Hypothalamus (tissue), 51 donors: ENCODE measurements around the gene ZNRF1.
"Not testable (repeated sequence)": the region's sequence is repeated elsewhere in the genome, so short reads cannot be mapped to it uniquely, and the experiment has no call there.

Experiments used
- DNase-seq, 51 donors: peaks; one replicate each; lab custom pipeline; 2025; lab: John Stamatoyannopoulos, UW

The ZNRF1 gene

DNA sequence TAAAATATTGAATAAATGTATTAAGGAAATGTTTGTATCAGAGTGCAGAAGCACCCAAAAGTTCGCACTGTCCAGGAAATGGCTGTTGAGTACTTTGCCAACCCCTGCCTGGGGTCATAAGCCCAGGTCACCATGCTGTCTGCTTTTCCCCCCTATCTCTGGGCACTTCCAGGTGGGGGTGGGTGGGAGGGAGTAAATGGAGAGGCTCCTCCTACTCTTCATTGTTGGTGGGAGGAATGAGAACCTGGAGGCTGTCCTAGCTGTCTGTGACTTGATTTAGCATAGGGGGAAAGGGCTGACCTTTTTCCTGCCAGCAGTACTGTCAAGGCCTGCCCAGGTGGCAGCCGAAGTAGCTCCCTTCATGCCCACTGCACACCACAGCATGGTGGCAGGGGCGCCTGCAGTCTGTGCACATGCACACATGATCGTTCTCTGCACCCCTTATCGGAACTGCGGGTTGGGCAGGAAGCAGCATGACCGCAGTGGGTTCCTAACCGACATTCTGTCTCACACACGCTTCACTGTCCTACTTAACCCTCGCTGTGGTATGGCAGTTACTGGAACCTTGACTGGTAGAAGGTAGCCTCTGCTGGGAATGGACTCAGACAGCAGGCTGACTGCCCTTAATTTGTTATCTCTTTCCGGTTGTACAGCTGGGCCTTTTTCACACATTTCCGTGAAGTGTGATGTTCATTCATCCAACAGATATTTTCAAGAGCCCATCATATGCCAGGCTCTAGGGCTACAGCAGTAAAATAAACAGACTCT lies 76.3 kb downstream of the ZNRF1 start:
- DNase-seq = no peak

DNA sequence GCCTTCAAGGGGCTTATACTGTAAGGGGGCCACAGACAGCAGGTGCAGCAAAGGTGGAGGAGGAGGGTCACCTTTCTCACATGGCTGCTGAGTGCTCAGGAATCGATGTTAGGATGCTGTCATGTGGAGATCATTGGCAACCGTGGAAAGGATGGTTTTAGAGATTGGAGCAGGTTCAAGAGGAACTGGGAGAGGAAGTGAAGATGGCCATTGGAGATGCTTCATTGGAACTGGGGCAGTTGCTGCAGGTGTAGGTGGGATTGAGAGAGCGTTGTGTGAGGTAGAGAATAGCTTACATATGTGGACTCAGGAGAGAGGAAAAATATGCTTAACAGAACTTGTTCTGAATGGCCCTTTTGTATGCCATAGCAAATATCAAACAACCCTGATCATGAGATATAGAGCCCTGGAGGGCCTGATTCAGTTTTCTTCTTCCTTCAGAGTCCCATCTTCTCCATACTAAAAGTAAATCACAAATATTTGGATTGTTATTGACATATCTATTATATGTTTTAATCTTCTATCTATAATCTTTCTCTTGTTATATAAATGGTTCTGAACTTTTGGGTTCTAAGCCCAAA lies 77.0 kb downstream of the ZNRF1 start:
- no peak for DNase-seq

DNA sequence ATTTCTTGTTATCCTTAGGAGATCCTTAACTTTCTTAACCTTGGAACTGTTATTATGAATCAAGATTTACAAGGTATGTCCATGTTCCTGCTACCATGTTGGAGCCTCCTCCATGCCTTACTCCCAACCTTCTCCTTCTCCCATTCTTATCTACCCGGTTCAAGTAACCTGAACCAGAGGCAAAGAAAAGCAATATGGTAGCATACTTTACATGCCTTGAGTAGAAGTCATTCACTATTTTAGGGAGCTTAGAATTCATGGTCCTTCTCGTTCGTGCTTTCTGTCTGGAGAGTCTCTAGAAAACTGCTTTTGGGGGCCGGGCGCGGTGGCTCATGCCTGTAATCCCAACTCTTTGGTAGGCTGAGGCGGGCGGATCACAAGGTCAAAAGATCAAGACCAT lies 80.1 kb downstream of the ZNRF1 start:
- DNase-seq = no peak

DNA sequence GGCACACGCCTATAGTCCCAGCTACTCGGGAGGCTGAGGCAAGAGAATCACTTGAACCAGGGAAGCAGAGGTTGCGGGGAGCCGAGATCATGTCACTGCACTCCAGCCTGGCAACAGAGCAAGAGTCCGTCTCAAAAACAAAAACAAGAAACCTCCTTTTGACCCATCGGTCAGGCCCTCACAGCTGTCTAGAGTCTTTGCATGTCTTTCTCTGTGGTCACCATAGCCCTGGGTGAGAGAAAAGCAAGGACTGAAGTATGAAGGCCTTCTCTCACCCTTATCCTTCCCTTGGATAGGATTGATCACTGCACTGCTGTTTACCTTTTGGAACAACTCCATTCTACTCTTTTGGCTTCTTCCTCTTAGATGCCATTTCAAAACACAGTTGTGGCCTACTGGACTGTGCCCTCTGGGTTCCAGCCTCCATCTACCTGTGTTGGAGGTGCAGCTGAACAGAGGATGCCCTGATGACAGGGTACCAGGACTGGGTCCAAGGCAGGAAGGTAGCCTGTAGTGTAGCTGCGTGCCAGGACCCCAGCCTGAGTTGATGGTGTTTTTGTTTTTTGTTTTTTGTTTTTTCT lies 80.6 kb downstream of the ZNRF1 start:
- DNase-seq = no peak

DNA sequence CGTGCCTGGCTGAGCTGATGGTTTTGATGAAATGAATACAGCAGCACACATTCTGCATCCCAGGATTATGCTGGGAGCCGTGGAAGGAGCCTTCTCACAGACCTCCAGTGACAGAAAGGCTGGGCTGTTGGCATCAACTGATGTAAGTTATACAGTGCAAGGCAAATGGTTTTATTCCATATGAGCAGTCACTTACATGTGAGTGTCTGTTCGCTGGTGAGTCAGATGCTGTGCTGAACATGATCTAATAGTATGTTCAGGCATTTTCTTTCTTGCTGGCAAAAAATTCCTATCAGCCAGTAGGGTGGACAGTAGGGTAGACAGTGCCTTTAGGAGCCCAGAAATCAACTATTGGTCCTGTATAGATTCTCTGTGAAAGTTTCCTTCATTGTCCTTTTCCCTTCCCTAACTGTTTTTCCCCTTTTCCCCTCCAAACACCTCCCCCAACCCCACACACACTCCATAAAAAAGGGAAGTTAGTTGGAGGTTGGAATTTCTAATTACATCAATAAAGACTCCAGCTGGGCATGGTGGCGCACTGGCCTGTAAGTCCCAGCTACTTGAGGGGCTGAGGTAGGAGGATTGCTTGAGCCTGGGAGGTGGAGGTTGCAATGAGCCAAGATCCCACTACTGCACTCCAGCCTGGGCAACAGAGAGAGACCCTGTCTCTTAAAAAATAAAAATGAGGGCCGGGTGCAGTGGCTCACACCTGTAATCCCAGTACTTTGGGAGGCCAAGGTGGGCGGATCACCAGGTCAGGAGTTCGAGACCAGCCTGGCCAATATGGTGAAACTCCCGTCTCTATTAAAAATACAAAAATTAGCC lies 81.6 kb downstream of the ZNRF1 start:
- no peak for DNase-seq

DNA sequence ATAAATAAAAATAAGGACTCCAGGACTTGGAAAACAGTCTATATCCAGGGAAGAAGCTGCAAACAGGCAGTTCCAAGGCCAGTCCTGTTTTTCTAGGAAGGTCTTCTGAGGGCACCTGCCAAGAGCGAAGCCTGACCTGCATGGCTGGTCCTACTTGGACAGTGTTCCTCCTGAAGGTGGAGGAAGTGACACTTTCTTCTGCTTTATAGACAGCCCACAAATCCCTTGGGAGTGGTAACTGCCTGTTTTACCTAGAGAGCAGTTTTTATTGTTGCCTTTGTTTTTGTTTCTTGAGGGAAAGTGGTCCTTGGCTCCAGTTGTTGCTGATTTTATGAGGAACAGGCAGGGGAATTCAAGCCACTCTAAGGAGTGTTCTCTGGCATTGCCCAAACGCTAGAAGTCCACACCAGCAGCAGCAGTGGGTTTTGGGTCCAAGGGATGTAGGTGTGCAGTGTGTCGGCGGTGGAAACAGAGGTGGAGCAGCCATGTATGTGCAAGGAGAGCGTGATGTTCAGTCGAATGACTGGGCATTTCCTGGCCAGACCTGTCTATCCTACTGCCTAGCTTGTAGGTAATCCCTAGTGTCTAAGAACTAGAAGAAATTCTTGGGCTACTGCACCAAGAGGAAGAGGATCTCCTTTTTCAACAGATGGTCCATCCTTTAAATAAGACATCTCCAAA lies 82.5 kb downstream of the ZNRF1 start:
- no peak for DNase-seq

DNA sequence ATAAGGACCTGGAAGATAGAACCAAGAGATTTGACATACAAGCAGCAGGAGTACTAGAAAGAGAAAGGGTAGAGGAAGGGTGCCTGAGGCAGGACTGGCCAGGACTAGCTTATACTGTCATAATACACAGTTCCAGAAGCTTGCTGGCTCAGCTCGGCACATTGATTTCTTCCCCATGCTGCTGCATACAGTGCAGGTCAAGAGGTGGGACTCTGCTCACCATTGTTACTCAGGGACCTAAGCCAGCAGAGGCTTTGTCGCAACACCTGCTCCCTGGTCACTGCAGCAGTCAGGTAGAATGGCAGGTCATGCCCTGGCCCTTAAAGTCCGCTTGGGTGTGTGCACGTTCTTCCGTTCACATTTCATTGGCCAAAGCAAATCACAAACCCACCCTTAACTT lies 85.0 kb downstream of the ZNRF1 start:
- no peak for DNase-seq

DNA sequence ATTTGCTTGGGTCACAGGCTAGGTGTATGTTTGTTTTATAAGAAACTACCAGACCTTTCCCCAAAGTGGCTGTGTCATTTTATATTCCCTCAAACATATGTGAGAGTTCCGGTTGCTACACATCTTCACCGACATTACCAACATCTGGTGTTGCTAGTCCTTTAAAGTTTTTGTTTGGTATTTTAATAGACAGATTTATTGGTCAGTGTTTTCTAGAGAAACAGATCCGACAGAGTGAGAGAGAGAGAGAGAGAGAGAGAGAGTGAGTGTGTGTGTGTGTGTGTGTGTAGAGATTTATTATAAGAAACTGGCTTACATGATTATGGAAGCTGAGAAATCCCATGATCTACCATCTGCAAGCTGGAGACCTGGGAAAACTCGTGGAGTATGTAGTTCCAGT lies 86.7 kb downstream of the ZNRF1 start:
- DNase-seq = no peak

DNA sequence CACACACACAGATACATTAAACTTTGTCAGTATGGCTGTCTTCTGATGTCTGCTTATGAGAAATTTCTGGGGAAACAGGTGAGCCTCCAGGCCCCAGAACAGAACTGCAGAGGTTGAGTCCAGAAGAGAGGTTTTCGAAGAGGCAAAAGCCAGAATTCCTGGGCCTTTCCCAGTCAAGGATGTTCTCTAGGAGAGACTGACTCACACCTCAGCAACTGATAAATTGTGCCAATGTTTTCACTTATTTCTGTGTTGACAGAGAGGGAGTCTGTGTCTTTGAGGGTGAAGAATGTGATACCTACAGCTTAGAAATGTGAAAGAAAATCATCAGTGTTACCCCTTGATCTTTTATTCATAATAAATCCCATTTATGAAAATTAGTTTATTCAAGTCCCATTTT lies 87.5 kb downstream of the ZNRF1 start:
- no peak for DNase-seq

DNA sequence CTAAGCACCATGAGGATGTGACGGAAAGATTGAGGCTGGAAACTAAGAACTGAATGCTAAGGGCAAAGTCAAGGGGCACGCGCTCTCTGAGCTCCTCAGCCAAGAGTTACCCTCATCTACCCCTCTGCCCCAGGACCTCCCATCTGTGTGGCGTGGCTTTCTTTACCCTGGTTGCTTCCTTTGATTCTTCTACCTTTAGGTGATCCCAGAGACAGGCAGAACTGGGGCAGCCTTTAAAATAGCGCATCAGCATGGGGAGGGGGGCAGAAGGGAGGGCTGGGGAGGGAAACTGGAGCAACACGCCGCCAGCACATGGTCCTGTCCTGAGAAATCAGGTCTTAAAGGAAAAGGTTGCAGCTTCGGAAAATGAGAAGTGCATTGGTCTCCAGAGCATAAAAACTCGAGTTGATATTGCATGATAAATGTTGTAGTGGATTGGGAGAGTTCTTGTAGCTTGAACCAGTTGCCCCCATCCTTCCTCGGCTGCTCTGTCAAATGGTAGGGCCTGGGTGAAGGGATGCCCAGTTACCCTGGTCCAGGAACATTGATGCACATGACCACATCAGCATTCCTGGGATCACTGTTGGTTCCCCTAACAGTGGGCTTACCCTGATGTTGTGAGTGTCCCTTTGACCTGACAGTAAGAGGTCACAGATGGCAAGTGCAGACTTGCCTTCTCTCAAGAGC lies 88.0 kb downstream of the ZNRF1 start:
- no peak for DNase-seq

DNA sequence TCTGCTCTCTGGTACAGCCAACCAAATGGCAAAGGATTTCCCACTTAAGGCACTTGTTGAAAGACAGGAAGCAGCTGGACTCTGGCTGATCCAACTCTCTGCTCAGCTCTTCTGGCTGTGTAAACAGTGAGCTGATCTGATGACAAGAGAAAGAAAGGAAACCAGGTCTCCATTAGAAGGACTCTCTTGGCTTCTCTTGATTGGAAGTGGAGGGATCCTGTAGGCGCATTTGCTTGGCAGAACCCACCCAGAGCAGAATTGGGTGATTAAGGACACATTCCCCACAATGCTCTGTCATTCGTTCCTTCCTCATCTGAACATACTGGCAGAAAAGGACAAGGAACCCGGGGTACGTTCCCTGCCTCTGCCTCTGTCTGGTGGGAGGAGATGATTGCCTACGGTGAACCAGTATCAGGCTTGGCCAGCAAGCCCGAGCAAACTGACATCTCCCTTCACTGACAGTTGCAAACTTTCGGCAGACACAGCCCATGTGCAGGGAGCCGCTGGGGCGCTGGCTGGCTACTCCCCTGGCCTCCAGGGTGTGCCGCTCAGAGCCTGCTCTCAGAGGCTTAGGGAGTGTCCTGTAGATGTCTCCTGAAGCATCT lies 88.7 kb downstream of the ZNRF1 start:
- DNase-seq = no peak

DNA sequence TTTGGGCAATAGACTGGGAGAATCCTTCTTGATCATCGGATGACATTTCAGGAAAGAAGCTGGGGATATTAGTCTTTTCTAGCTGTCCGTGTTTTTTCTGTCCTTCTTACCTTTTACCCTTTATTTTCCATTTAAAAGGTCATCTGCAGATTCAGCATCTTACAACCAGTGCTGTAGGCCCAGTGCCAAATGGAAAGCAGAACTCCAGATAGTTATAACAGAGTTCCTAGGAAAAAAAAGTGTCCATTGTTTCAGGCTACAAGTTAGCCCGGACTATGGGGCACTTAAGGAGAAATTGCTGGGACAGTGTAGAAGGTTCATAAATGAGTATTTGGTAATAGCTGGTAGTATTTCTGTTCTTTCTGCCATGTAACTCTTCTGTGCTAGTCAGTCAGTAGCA lies 89.4 kb downstream of the ZNRF1 start:
- DNase-seq = no peak

DNA sequence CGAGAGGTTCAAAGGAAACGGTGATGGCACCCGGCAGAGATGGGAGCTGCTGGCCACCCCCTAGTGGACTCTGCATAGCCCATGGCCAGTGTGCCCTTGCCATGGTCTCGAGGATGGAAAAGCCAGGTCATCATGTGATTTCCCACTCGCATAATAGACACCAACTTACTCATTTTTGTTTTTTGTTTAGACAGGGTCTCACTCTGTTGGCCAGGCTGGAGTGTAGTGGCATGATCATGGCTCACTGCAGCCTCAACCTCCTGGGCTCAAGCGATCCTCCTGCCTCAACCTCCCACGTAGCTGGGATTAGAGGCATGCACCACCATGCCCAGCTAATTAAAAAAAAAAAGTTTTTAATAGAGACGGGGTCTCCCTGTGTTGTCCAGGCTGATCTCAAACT lies 90.1 kb downstream of the ZNRF1 start:
- no peak for DNase-seq

DNA sequence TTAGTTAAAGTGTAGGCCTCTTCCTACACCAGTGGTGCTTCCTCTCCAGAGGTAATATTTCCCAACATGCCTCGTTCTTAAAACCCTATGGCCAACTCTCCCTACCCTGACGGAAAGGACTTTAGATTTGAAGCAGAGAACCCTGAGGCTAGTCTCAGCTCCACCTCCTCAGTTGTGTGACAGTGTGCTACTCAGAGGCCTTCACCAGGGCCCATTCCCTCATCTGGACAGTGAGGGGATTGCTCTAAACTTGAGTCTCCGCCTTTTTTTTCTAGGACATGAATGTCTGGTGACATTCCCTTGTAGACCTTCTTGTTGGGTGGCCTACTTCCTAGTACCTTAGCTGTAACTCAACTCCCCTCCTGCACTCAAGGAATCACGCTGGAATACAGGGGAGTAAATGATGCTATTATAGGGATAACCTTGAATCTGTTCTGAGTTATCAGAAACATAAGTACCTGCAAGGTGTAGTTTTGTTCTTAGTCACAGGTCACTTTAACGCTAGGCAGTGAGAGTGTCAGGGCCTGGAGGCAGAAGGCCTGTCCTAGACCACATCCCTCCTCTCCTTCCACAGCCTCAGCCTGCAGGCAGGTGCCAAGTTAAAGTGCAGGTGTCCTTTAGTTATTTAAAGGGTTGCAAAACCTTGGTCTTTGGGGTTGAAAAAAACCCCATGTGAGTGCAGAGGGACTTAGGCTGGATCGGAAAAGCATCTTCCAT lies 90.8 kb downstream of the ZNRF1 start:
- DNase-seq = no peak

DNA sequence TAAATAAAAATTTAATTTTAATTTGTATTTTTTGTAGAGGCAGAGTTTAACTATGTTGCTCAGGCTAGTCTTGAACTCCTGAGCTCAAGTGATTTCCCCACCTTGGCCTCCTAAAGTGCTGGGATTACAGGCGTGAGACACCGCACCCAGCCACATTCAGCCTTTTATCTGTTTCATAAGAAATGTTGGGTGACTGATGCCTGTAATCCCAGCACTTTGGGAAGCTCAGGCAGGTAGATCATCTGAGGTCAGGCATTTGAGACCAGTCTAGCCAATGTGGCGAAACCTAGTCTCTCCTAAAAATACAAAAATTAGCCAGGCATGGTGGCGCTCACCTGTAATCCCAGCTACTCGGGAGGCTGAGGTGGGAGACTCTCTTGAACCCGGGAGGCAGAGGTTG lies 92.1 kb downstream of the ZNRF1 start:
- DNase-seq = not testable (repeated sequence)

DNA sequence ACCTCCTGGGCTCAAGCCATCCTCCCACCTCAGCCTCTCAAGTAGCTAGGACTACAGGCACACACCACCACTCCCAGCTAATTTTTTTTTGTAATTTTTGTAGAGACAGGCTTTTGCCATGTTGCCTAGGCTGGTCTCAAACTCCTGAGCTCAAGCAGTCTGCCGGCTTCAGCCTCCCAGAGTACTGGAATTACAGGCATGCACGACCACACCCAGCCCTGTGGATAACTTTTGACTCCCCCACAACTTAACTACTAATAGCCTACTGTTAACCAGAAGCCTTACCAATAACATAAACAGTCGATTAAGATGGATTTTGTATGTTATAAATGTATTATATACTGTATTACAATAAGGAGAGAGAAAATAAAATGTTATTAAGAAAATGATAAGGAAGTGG lies 92.8 kb downstream of the ZNRF1 start:
- DNase-seq = not testable (repeated sequence)

DNA sequence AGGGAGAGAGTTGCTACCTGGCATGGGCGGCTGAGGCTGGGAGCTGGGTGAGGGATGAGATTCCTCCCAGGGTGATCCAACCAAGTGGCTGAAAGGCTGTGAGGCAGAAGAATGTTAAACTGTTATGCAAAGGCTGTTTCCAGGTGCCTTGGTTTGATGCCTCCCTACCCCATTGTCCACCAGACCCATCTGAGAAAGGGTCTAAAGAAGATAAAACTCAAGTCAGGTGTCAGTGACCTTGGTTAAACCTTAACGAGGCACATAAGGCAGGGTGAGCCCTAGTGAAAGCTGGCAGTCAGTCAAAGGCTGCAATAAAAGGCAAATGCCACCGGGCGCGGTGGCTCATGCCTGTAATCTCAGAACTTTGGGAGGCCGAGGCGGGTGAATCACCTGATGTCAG lies 94.0 kb downstream of the ZNRF1 start:
- no peak for DNase-seq

DNA sequence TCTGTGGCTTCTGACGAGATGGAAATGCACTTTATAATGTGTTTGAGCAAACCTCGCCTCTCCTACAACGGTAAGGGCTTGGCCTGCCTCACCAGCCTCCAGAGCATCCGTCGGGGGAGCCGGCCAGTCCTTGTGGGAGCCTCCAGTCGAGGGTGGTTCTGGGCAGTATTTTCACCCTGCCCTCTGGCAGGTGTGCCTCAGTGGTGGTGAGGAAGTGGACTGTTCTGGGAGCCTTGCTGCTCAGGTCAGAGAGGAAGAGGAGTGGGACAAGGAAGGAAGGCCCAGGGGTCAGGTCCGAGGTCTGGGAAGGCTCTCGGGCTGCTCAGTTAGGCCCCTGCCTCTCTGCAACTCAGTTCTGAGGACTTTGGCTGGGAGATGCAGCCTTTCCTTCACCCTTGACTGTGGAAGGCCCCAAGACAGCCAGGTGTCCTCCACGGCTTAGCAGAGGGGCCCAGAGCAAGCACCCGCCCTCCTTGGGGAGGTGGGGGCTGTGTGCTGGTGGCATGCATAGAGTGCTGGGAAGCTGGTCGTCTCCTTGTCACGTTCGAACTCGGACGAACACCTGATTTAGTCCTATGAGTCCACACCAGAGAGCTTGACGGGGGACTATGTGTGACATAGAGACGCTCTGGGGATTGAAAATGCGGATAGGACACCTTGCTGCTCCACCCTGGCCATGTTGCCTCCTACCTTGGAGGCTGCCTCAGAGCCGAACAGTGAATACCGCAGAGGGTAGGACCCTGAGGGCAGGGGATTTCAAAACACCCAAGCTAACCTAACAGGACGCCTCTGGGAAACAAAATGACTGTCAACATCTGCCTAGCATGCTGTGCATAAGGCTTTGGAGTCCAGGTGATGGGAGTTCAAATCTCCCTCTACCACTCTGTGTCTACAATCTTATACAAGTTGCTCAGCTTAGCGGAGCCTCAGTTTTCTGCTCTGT lies 95.0 kb downstream of the ZNRF1 start:
- no peak for DNase-seq
